HepG2 (cell line): Measurements from ENCODE around the gene LRRC8E. TPM values are rescaled to one million over a fixed set of nuclear protein-coding genes. Genes with fewer than 3 reads are reported as not detected.

Source experiments
- ELF4 ChIP-seq: sonication (generic); formaldehyde crosslinking; IDR thresholded peaks from 2 replicates; pipeline ENCODE4 v1.5.0; 2020; ENCODE audit warnings: missing genetic modification reagents, mild to moderate bottlenecking, moderate library complexity, borderline replicate concordance
- GATAD2A ChIP-seq: IDR thresholded peaks from 2 replicates; pipeline ENCODE4 v1.6.1; 2016
- MXD1 ChIP-seq: sonication (generic); formaldehyde crosslinking; IDR thresholded peaks from 2 replicates; pipeline ENCODE4 v1.4.0; 2020; ENCODE audit warnings: mild to moderate bottlenecking, missing genetic modification reagents
- NFYC ChIP-seq: IDR thresholded peaks from 2 replicates; pipeline ENCODE4 v1.6.1; 2016; ENCODE audit warnings: missing genetic modification reagents, missing compliant biosample characterization
- NR2F6 ChIP-seq, 2 experiments: IDR thresholded peaks; 2 replicates each; pipeline ENCODE4 v1.6.1; 2016; ENCODE audit warnings: antibody characterized with exemption in 1 of 2, mild to moderate bottlenecking in 1 of 2
- REL ChIP-seq: sonication (generic); formaldehyde crosslinking; conservative IDR thresholded peaks from 2 replicates; pipeline ENCODE4 v1.8.0; 2022; ENCODE audit warnings: mild to moderate bottlenecking, missing genetic modification reagents, moderate library complexity
- RXRA ChIP-seq: sonication (generic); formaldehyde crosslinking; IDR thresholded peaks from 2 replicates; pipeline ENCODE4 v1.5.1; 2020; ENCODE audit warnings: missing genetic modification reagents
- TBX3 ChIP-seq: fragments of 450-650 bp; IDR thresholded peaks from 2 replicates; pipeline ENCODE4 v1.6.1; 2017; ENCODE audit warnings: antibody characterized with exemption, mild to moderate bottlenecking, inconsistent platforms, borderline replicate concordance
- ZEB1 ChIP-seq: IDR thresholded peaks from 2 replicates; pipeline ENCODE4 v1.6.1; 2012; ENCODE audit warnings: mild to moderate bottlenecking, low read depth, inconsistent platforms; ENCODE audit not compliant: insufficient replicate concordance
- ZFX ChIP-seq: sonication (generic); formaldehyde crosslinking; IDR thresholded peaks from 2 replicates; pipeline ENCODE4 v1.4.0; 2020; ENCODE audit warnings: mild to moderate bottlenecking, low read depth, missing genetic modification reagents, moderate library complexity
- ZNF296 ChIP-seq: sonication (generic); formaldehyde crosslinking; conservative IDR thresholded peaks from 2 replicates; pipeline ENCODE4 v1.5.0; 2020; ENCODE audit warnings: mild to moderate bottlenecking, missing genetic modification reagents
- ZNF34 ChIP-seq: sonication (generic); formaldehyde crosslinking; IDR thresholded peaks from 2 replicates; pipeline ENCODE4 v1.4.0; 2020; ENCODE audit warnings: mild to moderate bottlenecking, missing genetic modification reagents, borderline replicate concordance
- ZNF557 ChIP-seq: sonication (generic); formaldehyde crosslinking; IDR thresholded peaks from 2 replicates; pipeline ENCODE4 v1.4.0; 2020; ENCODE audit warnings: missing genetic modification reagents
- ZNF597 ChIP-seq: sonication (generic); formaldehyde crosslinking; IDR thresholded peaks from 2 replicates; pipeline ENCODE4 v1.5.0; 2020; ENCODE audit warnings: missing genetic modification reagents
- ZNF687 ChIP-seq: sonication (generic); formaldehyde crosslinking; IDR thresholded peaks from 2 replicates; pipeline ENCODE4 v1.5.1; 2020; ENCODE audit warnings: mild to moderate bottlenecking, missing genetic modification reagents, moderate library complexity
- ZNF781 ChIP-seq: sonication (generic); formaldehyde crosslinking; IDR thresholded peaks from 2 replicates; pipeline ENCODE4 v1.5.1; 2020; ENCODE audit warnings: borderline replicate concordance, mild to moderate bottlenecking, missing genetic modification reagents; ENCODE audit errors: not compliant biosample characterization
- polyA plus RNA-seq, 8 experiments: library from polyadenylated mRNA; depleted of rRNA in 3 of 8; stranded (reverse) in 7 of 8; unstranded in 1 of 8; fragments of >200 nt; fragmentation: Illumina TruSeq in 4 of 8; extraction: Trizol in 4 of 8; gene quantifications; 2 replicates each; pipeline versions ENCODE4 v1.2.1 to v1.2.3, GENCODE V29; 2011 to 2016; ENCODE audit warnings: low read depth in 4 of 8, missing spikeins in 1 of 8, mixed read lengths in 1 of 8; ENCODE audit not compliant: insufficient read depth in 1 of 8
- total RNA-seq, 5 experiments: library from RNA; depleted of rRNA; stranded (reverse); fragments of >200 nt; fragmentation: Illumina TruSeq; extraction: Trizol; gene quantifications; 2 replicates each; pipeline ENCODE4 v1.2.3, GENCODE V29; 2016; ENCODE audit warnings: low read depth in 1 of 5
- TF ChIP-seq, protein P1 (sequence below): sonication (generic); formaldehyde crosslinking; IDR thresholded peaks from 2 replicates; pipeline ENCODE4 v1.4.0; 2020; ENCODE audit warnings: missing genetic modification reagents, borderline replicate concordance

LRRC8E gene
- total and polyA plus RNA-seq, 2 of the 13 experiments (the other 11 are each of a cell fraction or from before 2014, with no cell fraction given): 8.0 to 10.3 TPM

GRCh38 chr19:7879111-7879807 lies 9.1 kb upstream of the LRRC8E start (continued):
- TF ChIP-seq, protein P1, sequence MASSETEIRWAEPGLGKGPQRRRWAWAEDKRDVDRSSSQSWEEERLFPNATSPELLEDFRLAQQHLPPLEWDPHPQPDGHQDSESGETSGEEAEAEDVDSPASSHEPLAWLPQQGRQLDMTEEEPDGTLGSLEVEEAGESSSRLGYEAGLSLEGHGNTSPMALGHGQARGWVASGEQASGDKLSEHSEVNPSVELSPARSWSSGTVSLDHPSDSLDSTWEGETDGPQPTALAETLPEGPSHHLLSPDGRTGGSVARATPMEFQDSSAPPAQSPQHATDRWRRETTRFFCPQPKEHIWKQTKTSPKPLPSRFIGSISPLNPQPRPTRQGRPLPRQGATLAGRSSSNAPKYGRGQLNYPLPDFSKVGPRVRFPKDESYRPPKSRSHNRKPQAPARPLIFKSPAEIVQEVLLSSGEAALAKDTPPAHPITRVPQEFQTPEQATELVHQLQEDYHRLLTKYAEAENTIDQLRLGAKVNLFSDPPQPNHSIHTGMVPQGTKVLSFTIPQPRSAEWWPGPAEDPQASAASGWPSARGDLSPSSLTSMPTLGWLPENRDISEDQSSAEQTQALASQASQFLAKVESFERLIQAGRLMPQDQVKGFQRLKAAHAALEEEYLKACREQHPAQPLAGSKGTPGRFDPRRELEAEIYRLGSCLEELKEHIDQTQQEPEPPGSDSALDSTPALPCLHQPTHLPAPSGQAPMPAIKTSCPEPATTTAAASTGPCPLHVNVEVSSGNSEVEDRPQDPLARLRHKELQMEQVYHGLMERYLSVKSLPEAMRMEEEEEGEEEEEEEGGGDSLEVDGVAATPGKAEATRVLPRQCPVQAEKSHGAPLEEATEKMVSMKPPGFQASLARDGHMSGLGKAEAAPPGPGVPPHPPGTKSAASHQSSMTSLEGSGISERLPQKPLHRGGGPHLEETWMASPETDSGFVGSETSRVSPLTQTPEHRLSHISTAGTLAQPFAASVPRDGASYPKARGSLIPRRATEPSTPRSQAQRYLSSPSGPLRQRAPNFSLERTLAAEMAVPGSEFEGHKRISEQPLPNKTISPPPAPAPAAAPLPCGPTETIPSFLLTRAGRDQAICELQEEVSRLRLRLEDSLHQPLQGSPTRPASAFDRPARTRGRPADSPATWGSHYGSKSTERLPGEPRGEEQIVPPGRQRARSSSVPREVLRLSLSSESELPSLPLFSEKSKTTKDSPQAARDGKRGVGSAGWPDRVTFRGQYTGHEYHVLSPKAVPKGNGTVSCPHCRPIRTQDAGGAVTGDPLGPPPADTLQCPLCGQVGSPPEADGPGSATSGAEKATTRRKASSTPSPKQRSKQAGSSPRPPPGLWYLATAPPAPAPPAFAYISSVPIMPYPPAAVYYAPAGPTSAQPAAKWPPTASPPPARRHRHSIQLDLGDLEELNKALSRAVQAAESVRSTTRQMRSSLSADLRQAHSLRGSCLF (CRISPR knock-in tag): no peak
- peak; percentile 81 for TF ChIP-seq ZNF687 (CRISPR knock-in tag)
- TF ChIP-seq ELF4 (CRISPR knock-in tag): no peak
- TF ChIP-seq ZEB1: no peak
- no peak for TF ChIP-seq RXRA (CRISPR knock-in tag)
- TF ChIP-seq REL (CRISPR knock-in tag): no peak
- TF ChIP-seq ZFX: peak; percentile 66
- no peak for TF ChIP-seq ZNF781
- no peak for TF ChIP-seq TBX3
- no peak for TF ChIP-seq ZNF34 (CRISPR knock-in tag)
- TF ChIP-seq GATAD2A (CRISPR knock-in tag): no peak
- no peak for TF ChIP-seq ZNF597 (CRISPR knock-in tag)
- no peak for TF ChIP-seq ZNF296 (CRISPR knock-in tag)
- TF ChIP-seq NR2F6 (IDR thresholded peaks at IDR 0.05): no peak
- no peak for TF ChIP-seq NR2F6 (CRISPR knock-in tag; IDR thresholded peaks at IDR 0.05)
- no peak for TF ChIP-seq MXD1 (CRISPR knock-in tag)
- TF ChIP-seq ZNF557 (CRISPR knock-in tag): no peak
- TF ChIP-seq NFYC: no peak
